H1 (cell line): ENCODE results near the gene COL5A1. TPM values are rescaled to one million over a fixed set of nuclear protein-coding genes. Genes with fewer than 3 reads are reported as not detected.

Experiments
- CTCF ChIA-PET: fragments of 300-600 bp; sonication (Branson Sonifier 250); formaldehyde crosslinking; loops from one replicate; lab custom pipeline; 2021; ENCODE audit not compliant: partially characterized antibody; lab: Charles Lee
- POLR2A ChIA-PET: fragments of 300-600 bp; sonication (Branson Sonifier 250); formaldehyde crosslinking; loops from one replicate; lab custom pipeline; 2021; ENCODE audit warnings: inconsistent platforms; ENCODE audit not compliant: partially characterized antibody; lab: Charles Lee
- DNase-seq, 2 experiments: peaks; one replicate each; pipeline versions ENCODE4 v3.0.0 to v3.0.0-alpha.2; 2010 to 2022; ENCODE audit warnings: low spot score in 2 of 2, low read depth in 1 of 2, mixed read lengths in 1 of 2
- FAIRE-seq: peaks from 2 replicates; lab custom pipeline; 2011; peaks lifted over from hg19 to GRCh38; lab: Jason Lieb, UNC
- H2AFZ ChIP-seq: 2 replicates; pipeline ENCODE4 v1.8.1; 2012; ENCODE audit warnings: low read length, inconsistent platforms
- H2AK5ac ChIP-seq: 2 replicates; pipeline ENCODE4 v1.6.1; 2013; ENCODE audit warnings: low read depth, low read length
- H2BK120ac ChIP-seq: replicated peaks from 2 replicates; pipeline ENCODE3; 2013; ENCODE audit warnings: low read depth, low read length, inconsistent platforms
- H2BK12ac ChIP-seq: 2 replicates; pipeline ENCODE4 v1.6.1; 2013; ENCODE audit warnings: low read depth, low read length
- H2BK15ac ChIP-seq: 2 replicates; pipeline ENCODE4 v1.6.1; 2013; ENCODE audit warnings: low read length
- H2BK20ac ChIP-seq: 2 replicates; pipeline ENCODE4 v1.6.1; 2013; ENCODE audit warnings: low read length
- H2BK5ac ChIP-seq: 2 replicates; pipeline ENCODE4 v1.6.1; 2013; ENCODE audit warnings: low read depth, low read length
- H3K14ac ChIP-seq: 2 replicates; pipeline ENCODE4 v1.6.1; 2013; ENCODE audit warnings: inconsistent platforms; ENCODE audit not compliant: insufficient read length
- H3K18ac ChIP-seq: 2 replicates; pipeline ENCODE4 v1.6.1; 2013; ENCODE audit warnings: low read length; ENCODE audit errors: extremely low read depth
- H3K23ac ChIP-seq: 2 replicates; pipeline ENCODE4 v1.6.1; 2013; ENCODE audit warnings: inconsistent platforms; ENCODE audit not compliant: insufficient read length
- H3K23me2 ChIP-seq: 2 replicates; pipeline ENCODE4 v1.6.1; 2013; ENCODE audit warnings: low read depth, low read length
- H3K27ac ChIP-seq: 2 replicates; pipeline ENCODE4 v1.6.1; 2011; ENCODE audit warnings: low read depth, low read length, inconsistent platforms
- H3K27me3 ChIP-seq, 4 experiments: replicated peaks in 1 of 4; 1 replicate in 1 of 4; 2 replicates in 3 of 4; pipeline versions ENCODE4 v1.6.1 to v1.8.1; 2011 to 2013; ENCODE audit warnings: low read length in 3 of 4, mild to moderate bottlenecking in 3 of 4, inconsistent platforms in 2 of 4, mixed read lengths in 2 of 4, moderate library complexity in 1 of 4; ENCODE audit not compliant: control insufficient read depth in 3 of 4, insufficient read depth in 3 of 4; ENCODE audit errors: extremely low read depth in 1 of 4
- H3K36me3 ChIP-seq, 4 experiments: 2 replicates each; pipeline versions ENCODE4 v1.6.1 to v1.8.1; 2011 to 2013; ENCODE audit warnings: mild to moderate bottlenecking in 4 of 4, low read length in 3 of 4, moderate library complexity in 2 of 4, control low read depth in 1 of 4, inconsistent platforms in 1 of 4; ENCODE audit not compliant: insufficient read depth in 4 of 4, control insufficient read depth in 2 of 4
- H3K4ac ChIP-seq: replicated peaks from 2 replicates; pipeline ENCODE3; 2013; ENCODE audit warnings: low read length, low read depth, mixed read lengths, inconsistent platforms; ENCODE audit not compliant: insufficient read length
- H3K4me1 ChIP-seq, 4 experiments: replicated peaks in 1 of 4; 1 replicate in 1 of 4; 2 replicates in 3 of 4; pipeline versions ENCODE4 v1.6.1 to v1.8.1; 2011 to 2013; ENCODE audit warnings: low read length in 3 of 4, inconsistent platforms in 2 of 4, mixed read lengths in 1 of 4; ENCODE audit not compliant: insufficient read depth in 4 of 4, control insufficient read depth in 3 of 4
- H3K4me2 ChIP-seq, 2 experiments: 2 replicates each; pipeline versions ENCODE4 v1.6.1 to v1.8.1; 2011 to 2013; ENCODE audit warnings: low read depth in 2 of 2, low read length in 2 of 2, control low read depth in 1 of 2, inconsistent platforms in 1 of 2, mild to moderate bottlenecking in 1 of 2; ENCODE audit not compliant: insufficient read depth in 1 of 2
- H3K4me3 ChIP-seq, 4 experiments: fragments of 200-600, 300-600 bp in 1 of 4; sonication (generic), shearing (Covaris generic), sonication (Bioruptor Twin) in 1 of 4; 2 replicates each; pipeline versions ENCODE4 v1.5.1 to v1.8.1; 2011 to 2016; ENCODE audit warnings: low read length in 4 of 4, low read depth in 3 of 4, control low read depth in 2 of 4, inconsistent platforms in 2 of 4, mild to moderate bottlenecking in 2 of 4, mixed read lengths in 1 of 4, moderate library complexity in 1 of 4; ENCODE audit not compliant: insufficient read depth in 2 of 4; ENCODE audit errors: extremely low read depth in 1 of 4
- H3K56ac ChIP-seq: replicated peaks from 2 replicates; pipeline ENCODE3; 2013; ENCODE audit warnings: low read depth, mild to moderate bottlenecking, mixed read lengths, low read length, inconsistent platforms; ENCODE audit not compliant: insufficient read length
- H3K79me1 ChIP-seq: 2 replicates; pipeline ENCODE4 v1.6.1; 2013; ENCODE audit warnings: low read depth, low read length, control low read depth
- H3K79me2 ChIP-seq, 2 experiments: 2 replicates each; pipeline versions ENCODE4 v1.6.1 to v1.8.1; 2012 to 2013; ENCODE audit warnings: low read length in 2 of 2, mild to moderate bottlenecking in 2 of 2, inconsistent platforms in 1 of 2; ENCODE audit not compliant: insufficient read depth in 2 of 2, control insufficient read depth in 1 of 2
- H3K9ac ChIP-seq, 4 experiments: replicated peaks in 1 of 4; 1 replicate in 1 of 4; 2 replicates in 3 of 4; pipeline versions ENCODE4 v1.6.1 to v1.8.1; 2011 to 2013; ENCODE audit warnings: low read depth in 3 of 4, low read length in 3 of 4, control low read depth in 2 of 4, mild to moderate bottlenecking in 2 of 4, moderate library complexity in 2 of 4, inconsistent platforms in 1 of 4; ENCODE audit errors: extremely low read depth in 1 of 4
- H3K9me3 ChIP-seq, 2 experiments: 2 replicates each; pipeline versions ENCODE4 v1.6.1 to v1.8.1; 2012 to 2013; ENCODE audit warnings: mild to moderate bottlenecking in 2 of 2, moderate library complexity in 2 of 2, control low read depth in 1 of 2, inconsistent platforms in 1 of 2, low read depth in 1 of 2, low read length in 1 of 2, mixed read lengths in 1 of 2; ENCODE audit not compliant: insufficient read depth in 2 of 2
- H4K20me1 ChIP-seq, 2 experiments: replicated peaks in 1 of 2; 2 replicates each; pipeline versions ENCODE3 to v1.8.1; 2011 to 2013; ENCODE audit warnings: inconsistent platforms in 2 of 2, low read length in 2 of 2, mild to moderate bottlenecking in 1 of 2; ENCODE audit not compliant: insufficient read depth in 2 of 2, control insufficient read depth in 1 of 2
- H4K5ac ChIP-seq: 2 replicates; pipeline ENCODE4 v1.6.1; 2013; ENCODE audit warnings: low read length, low read depth, mixed read lengths, inconsistent platforms; ENCODE audit not compliant: insufficient read length
- H4K8ac ChIP-seq: 2 replicates; pipeline ENCODE4 v1.8.0; 2013; ENCODE audit warnings: mild to moderate bottlenecking, moderate library complexity, low read length, inconsistent platforms; ENCODE audit not compliant: insufficient read depth; ENCODE audit errors: extremely low read depth
- H4K91ac ChIP-seq: replicated peaks from 2 replicates; pipeline ENCODE3; 2013; ENCODE audit warnings: low read length, mixed read lengths, inconsistent platforms; ENCODE audit not compliant: insufficient read length
- ATF3 ChIP-seq: IDR thresholded peaks from 2 replicates; pipeline ENCODE4 v1.6.1; 2011; ENCODE audit warnings: low read depth, mild to moderate bottlenecking, low read length; ENCODE audit not compliant: insufficient read depth
- CHD2 ChIP-seq: IDR thresholded peaks from 2 replicates; pipeline ENCODE4 v1.6.1; 2012; ENCODE audit warnings: low read length, improper control_type of control experiment
- CTBP2 ChIP-seq: IDR thresholded peaks from 2 replicates; pipeline ENCODE4 v1.7.0; 2011; ENCODE audit warnings: borderline replicate concordance, mild to moderate bottlenecking, moderate library complexity, mixed read lengths, low read length; ENCODE audit not compliant: insufficient read depth, insufficient read length
- HDAC6 ChIP-seq: IDR thresholded peaks from one replicate; pipeline ENCODE4 v1.7.1; 2012; ENCODE audit warnings: low read depth, mild to moderate bottlenecking, inconsistent platforms, low read length, moderate library complexity
- MAFK ChIP-seq: IDR thresholded peaks from 2 replicates; pipeline ENCODE4 v1.6.1; 2012; ENCODE audit warnings: low read depth, mild to moderate bottlenecking, improper control_type of control experiment, low read length
- POU5F1 ChIP-seq: IDR thresholded peaks from 2 replicates; pipeline ENCODE4 v1.6.1; 2011; ENCODE audit warnings: low read depth, mild to moderate bottlenecking, low read length, moderate library complexity
- RAD21 ChIP-seq, 2 experiments: IDR thresholded peaks in 1 of 2; conservative IDR thresholded peaks in 1 of 2; 2 replicates each; pipeline ENCODE4 v1.6.1; 2011; ENCODE audit warnings: low read depth in 2 of 2, low read length in 2 of 2, improper control_type of control experiment in 1 of 2, inconsistent platforms in 1 of 2, mild to moderate bottlenecking in 1 of 2, moderate library complexity in 1 of 2
- SIRT6 ChIP-seq: IDR thresholded peaks from one replicate; pipeline ENCODE4 v1.7.1; 2012; ENCODE audit warnings: low read length, inconsistent platforms
- SIX5 ChIP-seq: IDR thresholded peaks from 2 replicates; pipeline ENCODE4 v1.6.1; 2011; ENCODE audit warnings: mild to moderate bottlenecking, low read depth, low read length
- SP2 ChIP-seq: IDR thresholded peaks from 2 replicates; pipeline ENCODE4 v1.6.1; 2012; ENCODE audit warnings: mild to moderate bottlenecking, low read length, inconsistent platforms
- SP4 ChIP-seq: IDR thresholded peaks from 2 replicates; pipeline ENCODE4 v1.6.1; 2012; ENCODE audit warnings: low read length, inconsistent platforms
- SRF ChIP-seq: IDR thresholded peaks from 2 replicates; pipeline ENCODE4 v1.6.1; 2011; ENCODE audit warnings: mild to moderate bottlenecking, low read depth, low read length, moderate library complexity
- TCF12 ChIP-seq: IDR thresholded peaks from 2 replicates; pipeline ENCODE4 v1.6.1; 2011; ENCODE audit warnings: low read depth, mild to moderate bottlenecking, low read length
- YY1 ChIP-seq: IDR thresholded peaks from 2 replicates; pipeline ENCODE4 v1.6.1; 2011; ENCODE audit warnings: low read depth, mild to moderate bottlenecking, low read length
- ZNF274 ChIP-seq: IDR thresholded peaks from 2 replicates; pipeline ENCODE4 v1.7.0; 2012; ENCODE audit warnings: low read length, borderline replicate concordance; ENCODE audit errors: extremely low read depth
- WGBS, 2 experiments: shearing (Covaris generic) in 1 of 2; methylation state at CpG; one replicate each; pipeline versions ENCODE4 v1.1.6 to v1.1.7; 2013 to 2015; ENCODE audit warnings: low lambda C conversion rate in 2 of 2, mixed read lengths in 2 of 2, inconsistent platforms in 1 of 2, low coverage in 1 of 2, missing lambda C conversion rate in 1 of 2; ENCODE audit not compliant: insufficient replicate concordance in 2 of 2, insufficient coverage in 1 of 2, insufficient read length in 1 of 2; ENCODE audit errors: extremely low coverage in 1 of 2, missing lambda C conversion rate in 1 of 2; 5-methylcytosine and 5-hydroxymethylcytosine counted together
- polyA plus RNA-seq, 7 experiments: library from polyadenylated mRNA; depleted of rRNA in 3 of 7; stranded (reverse) in 5 of 7; unstranded in 2 of 7; fragments of >200 nt in 5 of 7; fragments of 200-250 nt in 2 of 7; gene quantifications; 1 replicate in 5 of 7; 2 replicates in 1 of 7; 4 replicates in 1 of 7; pipeline versions ENCODE4 v1.2.1 to v1.2.3, GENCODE V29; 2011 to 2013; ENCODE audit warnings: missing spikeins in 2 of 7, mixed read lengths in 2 of 7
- total RNA-seq: library from RNA; stranded (reverse); fragmentation: NEBNext Ultra II Directional; extraction: Animal tissue kit (Norgen Biotek cat#: 25700); gene quantifications from 2 replicates; pipeline ENCODE4 v1.2.1, GENCODE V29; 2021

Gene COL5A1
- total and polyA plus RNA-seq, 2 of the 8 experiments (the other 6 are each of a cell fraction or from before 2014, with no cell fraction given), result 3.8 to 12.0 TPM

- H3K23ac ChIP-seq, result no peak overlapping the region
- no peak overlapping the region for H2AK5ac ChIP-seq
- H4K8ac ChIP-seq, result no peak overlapping the region
- no peak overlapping the region for H2AFZ ChIP-seq
- H3K4me3 ChIP-seq, result no peak overlapping the region
- DNase-seq (no peak), FAIRE-seq (no peak)
- TF ChIP-seq SP4 (no peak), ZNF274 (no peak), YY1 (no peak), ATF3 (no peak), SIX5 (no peak), CTBP2 (no peak), SRF (no peak), RAD21 (IDR thresholded peaks at IDR 0.05 in 1 of 2, conservative IDR thresholded peaks at IDR 0.05 in 1 of 2; ENCODE audit: low read depth in 2 of 2, low read length in 2 of 2) (no peak), MAFK (no peak), TCF12 (no peak), SIRT6 (no peak), POU5F1 (no peak), SP2 (no peak), CHD2 (no peak), HDAC6 (no peak)
- no peaks in the 10 kb centered on the region for H3K4me1 ChIP-seq
- H3K23me2 ChIP-seq, result peaks cover 8% of the 10 kb centered on the region; the same call in 1 of the 2 replicates
- POLR2A ChIA-PET, result no interaction called here
- CTCF ChIA-PET, result interaction anchor here (0.5 kb wide), 1 partner anchor 341 kb away, joined by 3 read pairs; no protein-coding TSS in a partner anchor
- H3K79me1 ChIP-seq, result no peaks in the 10 kb centered on the region
- H3K27me3 ChIP-seq, result no peaks in the 10 kb centered on the region
- H4K91ac ChIP-seq, result no peak overlapping the region
- no peak overlapping the region for H3K9ac ChIP-seq
- H3K56ac ChIP-seq, result no peak overlapping the region
- no peak overlapping the region for H4K5ac ChIP-seq
- H2BK20ac ChIP-seq, result no peak overlapping the region
- no peak overlapping the region for H3K4ac ChIP-seq
- H3K9me3 ChIP-seq, result peaks cover 23 to 31% of the 10 kb centered on the region in 2 experiments
- H2BK5ac ChIP-seq, result no peak overlapping the region
- WGBS, 2 experiments, result 94% methylated on average over 10 of the region's 12 CpGs; no CpG with 5 or more reads in 1 of the 2 experiments
- H3K27ac ChIP-seq, result no peak overlapping the region
- no peaks in the 10 kb centered on the region for H3K36me3 ChIP-seq
- no peaks in the 10 kb centered on the region for H3K79me2 ChIP-seq
- H2BK12ac ChIP-seq, result no peak overlapping the region
- H3K18ac ChIP-seq, result no peak overlapping the region
- no peak overlapping the region for H3K14ac ChIP-seq
- H3K4me2 ChIP-seq, result no peak overlapping the region
- H2BK120ac ChIP-seq, result no peak overlapping the region
- H4K20me1 ChIP-seq, result peaks cover 0 to 4% of the 10 kb centered on the region in 2 experiments
- no peak overlapping the region for H2BK15ac ChIP-seq
These were observed 209.4 kb downstream of the COL5A1 start for GRCh38 chr9:134851020-134851419.
